HepG2 (cell line): ENCODE measurements around the gene COA1. TPM values are rescaled to one million over a fixed set of nuclear protein-coding genes. Genes with fewer than 3 reads are reported as not detected.
A peak's percentile ranks its signal among the peaks of the same experiment; 100 is the strongest.

Experiments used
- ADNP ChIP-seq: sonication (generic); formaldehyde crosslinking; IDR thresholded peaks from 2 replicates; pipeline ENCODE4 v1.4.0; 2020; ENCODE audit warnings: missing genetic modification reagents
- CAMTA2 ChIP-seq: sonication (generic); formaldehyde crosslinking; IDR thresholded peaks from 2 replicates; pipeline ENCODE4 v1.4.0; 2020; ENCODE audit warnings: mild to moderate bottlenecking, missing genetic modification reagents, borderline replicate concordance
- CREBL2 ChIP-seq: sonication (generic); formaldehyde crosslinking; IDR thresholded peaks from 2 replicates; pipeline ENCODE4 v1.8.1; 2023; ENCODE audit warnings: missing genetic modification reagents, mild to moderate bottlenecking, borderline replicate concordance
- MBD4 ChIP-seq: IDR thresholded peaks from 2 replicates; pipeline ENCODE4 v1.6.1; 2012; ENCODE audit warnings: low read length, inconsistent platforms, borderline replicate concordance
- NR2C2 ChIP-seq: sonication (generic); formaldehyde crosslinking; IDR thresholded peaks from 2 replicates; pipeline ENCODE4 v1.4.0; 2020; ENCODE audit warnings: missing genetic modification reagents, mild to moderate bottlenecking, moderate library complexity, borderline replicate concordance
- NR3C1 ChIP-seq: sonication (generic); formaldehyde crosslinking; IDR thresholded peaks from 2 replicates; pipeline ENCODE4 v1.4.0; 2020; ENCODE audit warnings: missing genetic modification reagents
- PHF5A ChIP-seq: IDR thresholded peaks from one replicate; pipeline ENCODE4 v1.6.1; 2018; ENCODE audit warnings: low read depth, missing genetic modification reagents; ENCODE audit not compliant: unreplicated experiment
- SIN3A ChIP-seq: IDR thresholded peaks from 2 replicates; pipeline ENCODE4 v1.6.1; 2011; ENCODE audit warnings: low read depth, mild to moderate bottlenecking, control low read depth, low read length, borderline replicate concordance
- ZFP82 ChIP-seq: sonication (generic); formaldehyde crosslinking; IDR thresholded peaks from 2 replicates; pipeline ENCODE4 v1.5.1; 2020; ENCODE audit warnings: mild to moderate bottlenecking, missing genetic modification reagents, borderline replicate concordance
- ZNF224 ChIP-seq: sonication (generic); formaldehyde crosslinking; IDR thresholded peaks from 2 replicates; pipeline ENCODE4 v1.5.0; 2020; ENCODE audit warnings: mild to moderate bottlenecking, missing genetic modification reagents
- ZNF251 ChIP-seq: sonication (generic); formaldehyde crosslinking; IDR thresholded peaks from 2 replicates; pipeline ENCODE4 v1.9.0; 2021; ENCODE audit warnings: mild to moderate bottlenecking, missing genetic modification reagents
- ZNF609 ChIP-seq: sonication (generic); formaldehyde crosslinking; IDR thresholded peaks from 2 replicates; pipeline ENCODE4 v1.4.0; 2020; ENCODE audit warnings: mild to moderate bottlenecking, missing genetic modification reagents, borderline replicate concordance
- polyA plus RNA-seq, 8 experiments: library from polyadenylated mRNA; depleted of rRNA in 3 of 8; stranded (reverse) in 7 of 8; unstranded in 1 of 8; fragments of >200 nt; fragmentation: Illumina TruSeq in 4 of 8; extraction: Trizol in 4 of 8; gene quantifications; 2 replicates each; pipeline versions ENCODE4 v1.2.1 to v1.2.3, GENCODE V29; 2011 to 2016; ENCODE audit warnings: low read depth in 4 of 8, missing spikeins in 1 of 8, mixed read lengths in 1 of 8; ENCODE audit not compliant: insufficient read depth in 1 of 8
- total RNA-seq, 5 experiments: library from RNA; depleted of rRNA; stranded (reverse); fragments of >200 nt; fragmentation: Illumina TruSeq; extraction: Trizol; gene quantifications; 2 replicates each; pipeline ENCODE4 v1.2.3, GENCODE V29; 2016; ENCODE audit warnings: low read depth in 1 of 5
- TF ChIP-seq, protein P1 (sequence below): sonication (generic); formaldehyde crosslinking; IDR thresholded peaks from 2 replicates; pipeline ENCODE4 v1.5.1; 2020; ENCODE audit warnings: mild to moderate bottlenecking, missing genetic modification reagents
- TF ChIP-seq, protein P2 (sequence below): sonication (generic); formaldehyde crosslinking; IDR thresholded peaks from 2 replicates; pipeline ENCODE4 v1.8.0; 2022; ENCODE audit warnings: low read depth, missing genetic modification reagents
- TF ChIP-seq, protein P3 (sequence below): IDR thresholded peaks from 2 replicates; pipeline ENCODE4 v1.6.1; 2016; ENCODE audit warnings: mild to moderate bottlenecking, missing biosample characterization, missing genetic modification reagents
- TF ChIP-seq, protein P4 (sequence below): sonication (generic); formaldehyde crosslinking; IDR thresholded peaks from 2 replicates; pipeline ENCODE4 v1.4.0; 2020; ENCODE audit warnings: missing genetic modification reagents

Gene COA1
- total and polyA plus RNA-seq, 2 of the 13 experiments (the other 11 are each of a cell fraction or from before 2014, with no cell fraction given) = 33.2 to 65.7 TPM

- no peak for TF ChIP-seq ZNF609
- no peak for TF ChIP-seq PHF5A
- TF ChIP-seq ADNP (CRISPR knock-in tag) = no peak
- TF ChIP-seq ZNF251 (CRISPR knock-in tag) = no peak
- no peak for TF ChIP-seq CAMTA2 (CRISPR knock-in tag)
- TF ChIP-seq, protein P1, sequence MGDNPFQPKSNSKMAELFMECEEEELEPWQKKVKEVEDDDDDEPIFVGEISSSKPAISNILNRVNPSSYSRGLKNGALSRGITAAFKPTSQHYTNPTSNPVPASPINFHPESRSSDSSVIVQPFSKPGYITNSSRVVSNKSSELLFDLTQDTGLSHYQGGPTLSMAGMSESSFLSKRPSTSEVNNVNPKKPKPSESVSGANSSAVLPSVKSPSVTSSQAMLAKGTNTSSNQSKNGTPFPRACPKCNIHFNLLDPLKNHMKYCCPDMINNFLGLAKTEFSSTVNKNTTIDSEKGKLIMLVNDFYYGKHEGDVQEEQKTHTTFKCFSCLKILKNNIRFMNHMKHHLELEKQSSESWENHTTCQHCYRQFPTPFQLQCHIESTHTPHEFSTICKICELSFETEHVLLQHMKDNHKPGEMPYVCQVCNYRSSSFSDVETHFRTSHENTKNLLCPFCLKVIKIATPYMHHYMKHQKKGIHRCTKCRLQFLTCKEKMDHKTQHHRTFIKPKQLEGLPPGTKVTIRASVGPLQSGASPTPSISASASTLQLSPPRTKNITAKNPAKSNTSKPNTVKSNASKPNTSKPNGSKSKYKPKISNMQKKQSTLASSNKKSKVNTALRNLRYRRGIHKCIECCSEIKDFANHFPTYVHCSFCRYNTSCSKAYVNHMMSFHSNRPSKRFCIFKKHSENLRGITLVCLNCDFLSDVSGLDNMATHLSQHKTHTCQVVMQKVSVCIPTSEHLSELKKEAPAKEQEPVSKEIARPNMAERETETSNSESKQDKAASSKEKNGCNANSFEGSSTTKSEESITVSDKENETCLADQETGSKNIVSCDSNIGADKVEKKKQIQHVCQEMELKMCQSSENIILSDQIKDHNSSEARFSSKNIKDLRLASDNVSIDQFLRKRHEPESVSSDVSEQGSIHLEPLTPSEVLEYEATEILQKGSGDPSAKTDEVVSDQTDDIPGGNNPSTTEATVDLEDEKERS (CRISPR knock-in tag) = no peak
- no peak for TF ChIP-seq CREBL2 (CRISPR knock-in tag)
- TF ChIP-seq NR3C1 (CRISPR knock-in tag) = no peak
- TF ChIP-seq, protein P2, sequence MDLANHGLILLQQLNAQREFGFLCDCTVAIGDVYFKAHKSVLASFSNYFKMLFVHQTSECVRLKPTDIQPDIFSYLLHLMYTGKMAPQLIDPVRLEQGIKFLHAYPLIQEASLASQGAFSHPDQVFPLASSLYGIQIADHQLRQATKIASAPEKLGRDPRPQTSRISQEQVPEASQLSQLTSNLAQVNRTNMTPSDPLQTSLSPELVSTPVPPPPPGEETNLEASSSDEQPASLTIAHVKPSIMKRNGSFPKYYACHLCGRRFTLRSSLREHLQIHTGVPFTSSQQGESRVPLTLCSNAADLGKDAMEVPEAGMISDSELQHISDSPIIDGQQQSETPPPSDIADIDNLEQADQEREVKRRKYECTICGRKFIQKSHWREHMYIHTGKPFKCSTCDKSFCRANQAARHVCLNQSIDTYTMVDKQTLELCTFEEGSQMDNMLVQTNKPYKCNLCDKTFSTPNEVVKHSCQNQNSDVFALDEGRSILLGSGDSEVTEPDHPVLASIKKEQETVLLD (CRISPR knock-in tag) = peak; percentile 1; the same call in 1 of the 2 replicates
- no peak for TF ChIP-seq MBD4
- no peak for TF ChIP-seq ZNF224 (CRISPR knock-in tag)
- peak; percentile 30; the same call in 1 of the 2 replicates for TF ChIP-seq ZFP82 (CRISPR knock-in tag)
- peak; percentile 21; the same call in 1 of the 2 replicates for TF ChIP-seq SIN3A
- TF ChIP-seq NR2C2 (CRISPR knock-in tag) = no peak
- TF ChIP-seq, protein P3, sequence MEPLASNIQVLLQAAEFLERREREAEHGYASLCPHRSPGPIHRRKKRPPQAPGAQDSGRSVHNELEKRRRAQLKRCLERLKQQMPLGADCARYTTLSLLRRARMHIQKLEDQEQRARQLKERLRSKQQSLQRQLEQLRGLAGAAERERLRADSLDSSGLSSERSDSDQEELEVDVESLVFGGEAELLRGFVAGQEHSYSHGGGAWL = no peak
- TF ChIP-seq, protein P4, sequence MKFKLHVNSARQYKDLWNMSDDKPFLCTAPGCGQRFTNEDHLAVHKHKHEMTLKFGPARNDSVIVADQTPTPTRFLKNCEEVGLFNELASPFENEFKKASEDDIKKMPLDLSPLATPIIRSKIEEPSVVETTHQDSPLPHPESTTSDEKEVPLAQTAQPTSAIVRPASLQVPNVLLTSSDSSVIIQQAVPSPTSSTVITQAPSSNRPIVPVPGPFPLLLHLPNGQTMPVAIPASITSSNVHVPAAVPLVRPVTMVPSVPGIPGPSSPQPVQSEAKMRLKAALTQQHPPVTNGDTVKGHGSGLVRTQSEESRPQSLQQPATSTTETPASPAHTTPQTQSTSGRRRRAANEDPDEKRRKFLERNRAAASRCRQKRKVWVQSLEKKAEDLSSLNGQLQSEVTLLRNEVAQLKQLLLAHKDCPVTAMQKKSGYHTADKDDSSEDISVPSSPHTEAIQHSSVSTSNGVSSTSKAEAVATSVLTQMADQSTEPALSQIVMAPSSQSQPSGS (CRISPR knock-in tag) = no peak
These were observed 29.7 kb upstream of the COA1 start (continued) for GRCh38 chr7:43758822-43759683.
